HEK293T (cell line): ENCODE measurements around the gene ARHGEF28.

Source experiments
- BHLHE40 ChIP-seq: fragments of 450-650 bp; IDR thresholded peaks from 2 replicates; pipeline ENCODE4 v1.6.1; 2016; ENCODE audit warnings: mild to moderate bottlenecking, moderate library complexity, borderline replicate concordance
- FOXA1 ChIP-seq: fragments of 450-650 bp; IDR thresholded peaks from 2 replicates; pipeline ENCODE4 v1.6.1; 2016; ENCODE audit warnings: mild to moderate bottlenecking
- FOXM1 ChIP-seq: fragments of 450-650 bp; IDR thresholded peaks from 2 replicates; pipeline ENCODE4 v1.6.1; 2017; ENCODE audit warnings: mild to moderate bottlenecking, borderline replicate concordance
- NFRKB ChIP-seq: fragments of 450-650 bp; IDR thresholded peaks from 2 replicates; pipeline ENCODE4 v1.6.1; 2016; ENCODE audit warnings: mild to moderate bottlenecking, moderate library complexity
- TARDBP ChIP-seq: fragments of 450-650 bp; IDR thresholded peaks from 2 replicates; pipeline ENCODE4 v1.6.1; 2016

DNA sequence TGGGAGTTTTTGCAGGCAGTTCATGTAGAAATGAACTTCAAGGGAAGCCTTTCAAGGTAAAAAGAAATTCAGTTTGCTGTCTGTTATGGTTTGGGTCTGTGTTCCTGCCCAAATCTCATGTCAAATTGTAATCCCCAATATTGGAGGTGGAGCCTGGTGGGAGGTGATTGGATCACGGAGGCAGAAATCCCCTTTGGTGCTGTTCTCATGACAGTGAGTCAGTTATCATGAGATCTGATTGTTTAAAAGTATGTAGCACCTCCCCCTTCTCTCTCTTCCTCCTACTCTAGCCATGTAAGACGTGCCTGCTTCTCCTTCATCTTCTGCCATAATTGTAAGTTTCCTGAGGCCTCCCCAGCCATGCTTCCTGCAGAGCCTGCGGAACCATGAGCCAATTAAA is 341.4 kb downstream of the ARHGEF28 start:
- TF ChIP-seq NFRKB (no peak), FOXA1 (no peak), TARDBP (no peak), FOXM1 (no peak), BHLHE40 (no peak)
